ENCODE data around the gene XXYLT1.

Gene XXYLT1

GRCh38 chr3:195148549-195148948 is 122.4 kb downstream of the XXYLT1 start:
- DNase-seq = no peak

GRCh38 chr3:195147649-195148080 is 123.3 kb downstream of the XXYLT1 start:
- no peak for DNase-seq

- no peak for DNase-seq
These were observed 124.8 kb downstream of the XXYLT1 start for GRCh38 chr3:195146131-195146530.

GRCh38 chr3:195145579-195145978 is 125.4 kb downstream of the XXYLT1 start:
- no peak for DNase-seq

- DNase-seq = no peak
These were observed 127.7 kb downstream of the XXYLT1 start for GRCh38 chr3:195143221-195143620.

GRCh38 chr3:195142519-195142918 is 128.4 kb downstream of the XXYLT1 start:
- DNase-seq = no peak

GRCh38 chr3:195140816-195141793 is 129.9 kb downstream of the XXYLT1 start:
- peak; percentile 29 for DNase-seq

- DNase-seq = no peak
These were observed 130.5 kb downstream of the XXYLT1 start for GRCh38 chr3:195140410-195140809.

- peak; percentile 38 for DNase-seq
These were observed 131.1 kb downstream of the XXYLT1 start for GRCh38 chr3:195139876-195140240.

- no peak for DNase-seq
These were observed 131.7 kb downstream of the XXYLT1 start for GRCh38 chr3:195139091-195139875.

- DNase-seq = no peak
These were observed 133.0 kb downstream of the XXYLT1 start for GRCh38 chr3:195137638-195138588.

- DNase-seq = no peak
These were observed 135.0 kb downstream of the XXYLT1 start for GRCh38 chr3:195135917-195136316.

- DNase-seq = no peak
These were observed 136.5 kb downstream of the XXYLT1 start for GRCh38 chr3:195134431-195134830.

- peak; percentile 70 for DNase-seq
These were observed 137.5 kb downstream of the XXYLT1 start for GRCh38 chr3:195133462-195133861.

- DNase-seq = no peak
These were observed 137.9 kb downstream of the XXYLT1 start for GRCh38 chr3:195133013-195133412.

GRCh38 chr3:195131176-195131575 is 139.8 kb downstream of the XXYLT1 start:
- no peak for DNase-seq

GRCh38 chr3:195129644-195130492 is 141.1 kb downstream of the XXYLT1 start:
- DNase-seq = peak; percentile 39

- DNase-seq = no peak
These were observed 141.8 kb downstream of the XXYLT1 start for GRCh38 chr3:195129072-195129643.

- peak; percentile 62 for DNase-seq
These were observed 142.5 kb downstream of the XXYLT1 start for GRCh38 chr3:195128255-195129071.

- DNase-seq = no peak
These were observed 144.8 kb downstream of the XXYLT1 start for GRCh38 chr3:195126056-195126605.
